ENCODE results near the gene TBX15.

The TBX15 gene

GRCh38 chr1:118878661-118879060 lies 109.5 kb downstream of the TBX15 start:
- no peak for DNase-seq

GRCh38 chr1:118877668-118878396 lies 110.3 kb downstream of the TBX15 start:
- no peak for DNase-seq

GRCh38 chr1:118871582-118872171 lies 116.5 kb downstream of the TBX15 start:
- DNase-seq = no peak

- DNase-seq = no peak
Observed at GRCh38 chr1:118868387-118868786, 119.8 kb downstream of the TBX15 start.

- DNase-seq = no peak
Observed at GRCh38 chr1:118866330-118866729, 121.8 kb downstream of the TBX15 start.

GRCh38 chr1:118863688-118864087 lies 124.5 kb downstream of the TBX15 start:
- DNase-seq = no peak

- DNase-seq = no peak
Observed at GRCh38 chr1:118862755-118863154, 125.4 kb downstream of the TBX15 start.

GRCh38 chr1:118861216-118861615 lies 126.9 kb downstream of the TBX15 start:
- no peak for DNase-seq

- DNase-seq = no peak
Observed at GRCh38 chr1:118859999-118860398, 128.1 kb downstream of the TBX15 start.

- DNase-seq = no peak
Observed at GRCh38 chr1:118846443-118846842, 141.7 kb downstream of the TBX15 start.

GRCh38 chr1:118842452-118843201 lies 145.5 kb downstream of the TBX15 start:
- no peak for DNase-seq

GRCh38 chr1:118841521-118841920 lies 146.6 kb downstream of the TBX15 start:
- DNase-seq = no peak

All from CD4-positive, alpha-beta T cell treated with Interleukin-21 for 1 hour (primary cell).